ENCODE data around the gene MSANTD3. TPM values are rescaled to one million over a fixed set of nuclear protein-coding genes. Genes with fewer than 3 reads are reported as not detected.

MSANTD3 gene
- total RNA-seq, 4 donors from 2014 or later = 16.4 to 38.8 (median 18.2) TPM

- no peak for ATAC-seq (ENCODE audit: low FRiP score)
- TF ChIP-seq CTCF (IDR thresholded peaks at IDR 0.05) = no peak
- DNase-seq (ENCODE audit: low spot score) = no peak
Measured at GRCh38 chr9:100466171-100466828, 39.4 kb downstream of the MSANTD3 start.

- ATAC-seq (ENCODE audit: low FRiP score) (no peak), DNase-seq (ENCODE audit: low spot score) (no peak)
- TF ChIP-seq CTCF (IDR thresholded peaks at IDR 0.05) = no peak
Measured at GRCh38 chr9:100466829-100467221, 39.9 kb downstream of the MSANTD3 start.

GRCh38 chr9:100468041-100468440, 41.1 kb downstream of the MSANTD3 start:
- TF ChIP-seq CTCF (IDR thresholded peaks at IDR 0.05) = no peak
- no peak for DNase-seq (ENCODE audit: low spot score)
- ATAC-seq (ENCODE audit: low FRiP score) = no peak

- ATAC-seq (ENCODE audit: low FRiP score) = no peak
- no peak for DNase-seq (ENCODE audit: low spot score)
- TF ChIP-seq CTCF (IDR thresholded peaks at IDR 0.05) = no peak
Measured at GRCh38 chr9:100472268-100472667, 45.3 kb downstream of the MSANTD3 start.

- TF ChIP-seq CTCF (IDR thresholded peaks at IDR 0.05) = no peak
- ATAC-seq (ENCODE audit: low FRiP score) (peak; percentile 68), DNase-seq (ENCODE audit: low spot score) (no peak)
Measured at GRCh38 chr9:100472788-100473275, 45.9 kb downstream of the MSANTD3 start, which contains the start of gene TMEFF1. TSS of gene TMEFF1 (plus strand) at chr9:100473149. CDS start at chr9:100473545, 396 bp downstream.

- TF ChIP-seq CTCF (IDR thresholded peaks at IDR 0.05) = no peak
- ATAC-seq (ENCODE audit: low FRiP score) (peak; percentile 61), DNase-seq (ENCODE audit: low spot score) (no peak)
Measured at GRCh38 chr9:100473276-100474081, 46.5 kb downstream of the MSANTD3 start.

All from omental fat pad (tissue), 4 donors.